SU-DHL-6 (cell line): Measurements from ENCODE around the gene C5orf15.

ENCODE experiments used
- H2AFZ ChIP-seq: fragments of 200-600 bp; sonication (generic); 2 replicates; pipeline ENCODE4 v1.6.1; 2014; ENCODE audit warnings: low read depth, mild to moderate bottlenecking, moderate library complexity, mixed read lengths, antibody characterized with exemption, low read length; ENCODE audit not compliant: severe bottlenecking
- H3F3A ChIP-seq: fragments of 200-600 bp; shearing (Covaris generic); 2 replicates; pipeline ENCODE4 v1.6.0; 2016; ENCODE audit warnings: antibody characterized with exemption, mild to moderate bottlenecking; ENCODE audit not compliant: insufficient read depth
- H3K27ac ChIP-seq: fragments of 200-600 bp; sonication (generic); 2 replicates; pipeline ENCODE4 v1.5.1; 2016; ENCODE audit warnings: low read depth, mild to moderate bottlenecking, low read length, moderate library complexity, mixed read lengths
- H3K27me3 ChIP-seq: fragments of 200-600 bp; sonication (generic), shearing (Covaris generic); 2 replicates; pipeline ENCODE4 v1.6.0; 2014; ENCODE audit warnings: mild to moderate bottlenecking, low read length
- H3K36me3 ChIP-seq: fragments of 200-600 bp; sonication (generic); 2 replicates; pipeline ENCODE4 v1.6.1; 2014; ENCODE audit warnings: mild to moderate bottlenecking, low read length, mixed read lengths
- H3K4me2 ChIP-seq: fragments of 300-600, 200-600 bp; shearing (Covaris generic), sonication (generic); 2 replicates; pipeline ENCODE4 v1.6.0; 2014; ENCODE audit warnings: low read length, low read depth, mild to moderate bottlenecking; ENCODE audit not compliant: poor library complexity, severe bottlenecking
- H3K4me3 ChIP-seq: fragments of 200-600 bp; sonication (generic); 2 replicates; pipeline ENCODE4 v1.5.1; 2014; ENCODE audit warnings: antibody characterized with exemption, low read length, mild to moderate bottlenecking, mixed read lengths; ENCODE audit not compliant: insufficient read depth, poor library complexity, severe bottlenecking
- H3K79me2 ChIP-seq: fragments of 200-600 bp; sonication (generic); 2 replicates; pipeline ENCODE4 v1.6.1; 2014; ENCODE audit warnings: mild to moderate bottlenecking, low read length, moderate library complexity; ENCODE audit not compliant: insufficient read depth
- H3K9ac ChIP-seq: fragments of 200-600 bp; sonication (generic); 2 replicates; pipeline ENCODE4 v1.7.0; 2014; ENCODE audit warnings: mild to moderate bottlenecking, low read length
- H3K9me2 ChIP-seq: fragments of 200-600 bp; sonication (generic); replicated peaks from 2 replicates; pipeline ENCODE4 v1.6.1; 2014; ENCODE audit warnings: low read length; ENCODE audit not compliant: insufficient read depth
- H3K9me3 ChIP-seq: fragments of 200-600 bp; sonication (generic); 2 replicates; pipeline ENCODE4 v1.6.1; 2014; ENCODE audit warnings: low read length, mixed read lengths; ENCODE audit not compliant: insufficient read depth
- H4K20me1 ChIP-seq: fragments of 200-600 bp; sonication (generic); 2 replicates; pipeline ENCODE4 v1.6.1; 2014; ENCODE audit warnings: low read depth, mild to moderate bottlenecking, antibody characterized with exemption, low read length, moderate library complexity, mixed read lengths
- CTCF ChIP-seq: fragments of 200-600 bp; sonication (generic); IDR thresholded peaks from one replicate; pipeline ENCODE4 v1.5.1; 2017; ENCODE audit warnings: antibody characterized with exemption, mild to moderate bottlenecking, low read length, moderate library complexity; ENCODE audit not compliant: insufficient read depth, poor library complexity, severe bottlenecking
- EZH2phosphoT487 ChIP-seq: fragments of 200-600 bp; sonication (generic), shearing (Covaris generic); conservative IDR thresholded peaks from 2 replicates; pipeline ENCODE4 v1.6.1; 2018; ENCODE audit warnings: mild to moderate bottlenecking, antibody characterized with exemption, low read length, moderate library complexity, mixed read lengths

C5orf15 gene

GRCh38 chr5:133966090-133966489 lies 2.3 kb downstream of the C5orf15 start:
- Histone ChIP-seq H3K27ac (no peak overlapping the region), H3K9ac (no peak overlapping the region)

GRCh38 chr5:133963493-133964128 lies 4.8 kb downstream of the C5orf15 start:
- no peak overlapping the region for H3K27ac ChIP-seq
- no peak for TF ChIP-seq EZH2phosphoT487
- TF ChIP-seq CTCF = no peak
- no peak overlapping the region for H2AFZ ChIP-seq
- H3K36me3 ChIP-seq = 0 out of 2 replicates have a peak, but pooled peaks cover 1% of the 10 kb centered on the region
- no peaks in the 10 kb centered on the region for H3K9me2 ChIP-seq
- peaks cover 12% of the 10 kb centered on the region; the same call in 1 of the 2 replicates for H3F3A ChIP-seq
- H3K4me2 ChIP-seq = no peak overlapping the region
- no peak overlapping the region for H3K9ac ChIP-seq
- no peaks in the 10 kb centered on the region for H3K27me3 ChIP-seq
- H3K9me3 ChIP-seq = no peaks in the 10 kb centered on the region
- no peak overlapping the region for H3K4me3 ChIP-seq
- H3K79me2 ChIP-seq = peaks cover 15% of the 10 kb centered on the region; the same call in 1 of the 2 replicates
- H4K20me1 ChIP-seq = no peaks in the 10 kb centered on the region

More at GRCh38 chr5:133966090-133966489, 2.3 kb downstream of the C5orf15 start:
- Histone ChIP-seq H4K20me1 (no peaks in the 10 kb centered on the region), H3K27me3 (no peaks in the 10 kb centered on the region), H3K4me2 (no peak overlapping the region), H3K9me2 (no peaks in the 10 kb centered on the region), H3K79me2 (peaks cover 15% of the 10 kb centered on the region; the same call in 1 of the 2 replicates), H3K9me3 (no peaks in the 10 kb centered on the region), H3F3A (peaks cover 26% of the 10 kb centered on the region), H2AFZ (no peak overlapping the region), H3K4me3 (no peak overlapping the region), H3K36me3 (no peaks in the 10 kb centered on the region)
- no peak for TF ChIP-seq CTCF
- TF ChIP-seq EZH2phosphoT487 = no peak

- Histone ChIP-seq H3K36me3 (0 out of 2 replicates have a peak, but pooled peaks cover 3% of the 10 kb centered on the region), H3K4me3 (no peak overlapping the region)
Observed at GRCh38 chr5:133962801-133963476, 5.5 kb downstream of the C5orf15 start.

More at GRCh38 chr5:133962801-133963476, 5.5 kb downstream of the C5orf15 start:
- Histone ChIP-seq H3F3A (peaks cover 12% of the 10 kb centered on the region; the same call in 1 of the 2 replicates), H4K20me1 (no peaks in the 10 kb centered on the region), H3K9me3 (no peaks in the 10 kb centered on the region), H3K79me2 (peaks cover 15% of the 10 kb centered on the region; the same call in 1 of the 2 replicates), H3K9me2 (no peaks in the 10 kb centered on the region), H3K27ac (no peak overlapping the region), H3K4me2 (no peak overlapping the region), H3K9ac (no peak overlapping the region), H2AFZ (no peak overlapping the region), H3K27me3 (no peaks in the 10 kb centered on the region)
- TF ChIP-seq CTCF (no peak), EZH2phosphoT487 (no peak)
